B cell (primary cell): Measurements from ENCODE around the gene ADAM12.

Experiments
- EZH2 ChIP-seq: IDR thresholded peaks from 2 replicates; pipeline ENCODE4 v1.6.1; 2012; ENCODE audit warnings: borderline replicate concordance, low read depth, mild to moderate bottlenecking, moderate library complexity, low read length; ENCODE audit not compliant: insufficient read depth, poor library complexity, severe bottlenecking
- TF ChIP-seq, protein P1 (sequence below): fragments of 200-600 bp; IDR thresholded peaks from one replicate; pipeline ENCODE4 v1.8.0; 2022; ENCODE audit warnings: antibody characterized with exemption, mild to moderate bottlenecking

DNA sequence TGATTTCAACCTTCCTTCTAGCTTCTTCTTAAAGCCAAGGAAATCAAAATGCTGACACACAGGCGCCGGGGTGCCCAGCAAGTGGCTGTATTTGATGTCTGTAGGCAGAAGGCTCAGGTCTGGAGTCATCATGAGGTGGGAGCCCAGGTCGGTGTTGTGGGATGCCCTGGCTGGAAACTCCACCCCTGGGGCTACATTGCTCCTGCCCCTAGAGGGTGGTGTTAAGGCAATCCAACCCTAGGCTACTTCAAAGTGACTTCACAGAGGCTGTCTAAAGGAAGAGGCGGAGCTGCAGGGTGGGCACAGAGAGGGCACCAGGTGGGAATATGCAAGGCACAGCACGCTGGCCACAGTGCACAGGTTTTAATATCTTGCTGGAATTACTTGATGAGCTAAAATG, 200.9 kb downstream of the ADAM12 start:
- TF ChIP-seq, protein P1, sequence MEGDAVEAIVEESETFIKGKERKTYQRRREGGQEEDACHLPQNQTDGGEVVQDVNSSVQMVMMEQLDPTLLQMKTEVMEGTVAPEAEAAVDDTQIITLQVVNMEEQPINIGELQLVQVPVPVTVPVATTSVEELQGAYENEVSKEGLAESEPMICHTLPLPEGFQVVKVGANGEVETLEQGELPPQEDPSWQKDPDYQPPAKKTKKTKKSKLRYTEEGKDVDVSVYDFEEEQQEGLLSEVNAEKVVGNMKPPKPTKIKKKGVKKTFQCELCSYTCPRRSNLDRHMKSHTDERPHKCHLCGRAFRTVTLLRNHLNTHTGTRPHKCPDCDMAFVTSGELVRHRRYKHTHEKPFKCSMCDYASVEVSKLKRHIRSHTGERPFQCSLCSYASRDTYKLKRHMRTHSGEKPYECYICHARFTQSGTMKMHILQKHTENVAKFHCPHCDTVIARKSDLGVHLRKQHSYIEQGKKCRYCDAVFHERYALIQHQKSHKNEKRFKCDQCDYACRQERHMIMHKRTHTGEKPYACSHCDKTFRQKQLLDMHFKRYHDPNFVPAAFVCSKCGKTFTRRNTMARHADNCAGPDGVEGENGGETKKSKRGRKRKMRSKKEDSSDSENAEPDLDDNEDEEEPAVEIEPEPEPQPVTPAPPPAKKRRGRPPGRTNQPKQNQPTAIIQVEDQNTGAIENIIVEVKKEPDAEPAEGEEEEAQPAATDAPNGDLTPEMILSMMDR, result no peak
- TF ChIP-seq EZH2, result no peak
